ENCODE data around the gene TMEM208. TPM values are rescaled to one million over a fixed set of nuclear protein-coding genes. Genes with fewer than 3 reads are reported as not detected.
A peak's percentile ranks its signal among the peaks of the same experiment; 100 is the strongest.

TMEM208 gene
- total and polyA plus RNA-seq, 2 of the 8 experiments (the other 6 are each of a cell fraction or from before 2014, with no cell fraction given), result 37.7 to 100.0 TPM

DNA sequence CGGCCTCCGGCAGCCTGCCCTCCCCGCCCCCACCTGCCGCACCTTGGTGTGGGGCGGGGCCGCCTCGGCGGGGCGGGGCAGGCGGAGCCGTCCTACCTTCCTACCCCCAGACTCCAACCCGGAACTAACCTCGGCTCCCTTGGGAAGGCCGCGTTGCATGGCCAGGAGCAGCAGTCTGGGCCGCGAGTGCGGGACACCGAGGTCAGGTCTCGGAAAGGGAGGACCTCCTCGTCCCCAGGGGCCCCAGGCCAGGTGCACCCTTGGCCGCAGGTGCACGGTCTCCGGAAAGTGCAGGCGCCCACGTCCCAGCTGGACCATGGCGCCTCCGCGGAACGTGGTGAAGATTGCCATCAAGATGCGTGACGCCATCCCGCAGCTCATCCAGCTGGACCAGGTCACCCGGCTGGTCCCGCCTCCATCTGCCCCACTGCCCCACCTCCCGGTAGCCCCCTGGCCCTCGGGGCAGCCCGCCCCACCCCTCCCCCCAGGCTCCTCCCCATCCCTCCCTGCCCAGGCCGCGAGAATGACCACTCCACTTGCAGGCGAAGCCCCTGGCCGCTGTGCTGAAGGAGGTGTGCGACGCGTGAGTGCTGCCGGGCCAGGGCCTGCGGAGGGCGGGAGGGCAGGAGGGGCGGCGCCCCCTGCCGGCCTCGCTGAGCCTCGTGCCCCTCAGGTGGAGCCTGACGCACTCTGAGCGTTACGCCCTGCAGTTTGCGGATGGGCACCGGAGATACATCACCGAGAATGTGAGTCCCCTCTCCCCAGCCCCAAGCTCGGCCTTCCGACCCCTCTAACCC is 27.7 kb upstream of the TMEM208 start, which contains the start of gene ELMO3 (continued):
- TF ChIP-seq TAF7 (optimal IDR thresholded peaks at IDR 0.05; ENCODE audit: borderline replicate concordance, low read depth, low read length) (no peak), KDM4A (IDR thresholded peaks at IDR 0.05; ENCODE audit: low read depth, low read length, severe bottlenecking) (peak; percentile 40), CREB1 (IDR thresholded peaks at IDR 0.05) (peak; percentile 66), RFX5 (IDR thresholded peaks at IDR 0.05; ENCODE audit: borderline replicate concordance, low read depth, low read length) (no peak), CHD2 (IDR thresholded peaks at IDR 0.05; ENCODE audit: low read length) (no peak), SP1 (IDR thresholded peaks at IDR 0.05; ENCODE audit: low read depth, low read length) (no peak), BACH1 (IDR thresholded peaks at IDR 0.05; ENCODE audit: low read length) (no peak), TCF12 (IDR thresholded peaks at IDR 0.05; ENCODE audit: low read depth, low read length) (0 out of 2 replicates have a peak, but pooled peaks have one; percentile 14), MAFK (IDR thresholded peaks at IDR 0.05; ENCODE audit: low read depth, low read length) (no peak), KDM5A (IDR thresholded peaks at IDR 0.05; ENCODE audit: low read length) (no peak), CHD1 (IDR thresholded peaks at IDR 0.05; ENCODE audit: low read depth, low read length) (no peak), ZNF274 (IDR thresholded peaks at IDR 0.05; ENCODE audit: borderline replicate concordance, extremely low read depth, low read length) (no peak), RBBP5 (IDR thresholded peaks at IDR 0.05; ENCODE audit: borderline replicate concordance, low read depth, low read length) (peak; percentile 79; the same call in 1 of the 2 replicates), SP2 (IDR thresholded peaks at IDR 0.05; ENCODE audit: low read length) (no peak), CBX8 (IDR thresholded peaks at IDR 0.05; ENCODE audit: borderline replicate concordance, low read depth, low read length) (no peak), ASH2L (IDR thresholded peaks at IDR 0.05; ENCODE audit: low read length) (peak; percentile 59), GTF2F1 (IDR thresholded peaks at IDR 0.05; ENCODE audit: borderline replicate concordance, low read depth, low read length) (no peak), POLR2A (IDR thresholded peaks at IDR 0.05; ENCODE audit: control extremely low read depth in 1 of 2, low read depth in 2 of 2, low read length in 2 of 2) (peak in 1 of 2 experiments; percentile 53; a peak in 1 of 3 replicates), JUN (IDR thresholded peaks at IDR 0.05; ENCODE audit: low read depth, low read length) (no peak), BCL11A (IDR thresholded peaks at IDR 0.05; ENCODE audit: low read depth in 2 of 2, low read length in 2 of 2) (no peak)
- TF ChIP-seq, protein P1, sequence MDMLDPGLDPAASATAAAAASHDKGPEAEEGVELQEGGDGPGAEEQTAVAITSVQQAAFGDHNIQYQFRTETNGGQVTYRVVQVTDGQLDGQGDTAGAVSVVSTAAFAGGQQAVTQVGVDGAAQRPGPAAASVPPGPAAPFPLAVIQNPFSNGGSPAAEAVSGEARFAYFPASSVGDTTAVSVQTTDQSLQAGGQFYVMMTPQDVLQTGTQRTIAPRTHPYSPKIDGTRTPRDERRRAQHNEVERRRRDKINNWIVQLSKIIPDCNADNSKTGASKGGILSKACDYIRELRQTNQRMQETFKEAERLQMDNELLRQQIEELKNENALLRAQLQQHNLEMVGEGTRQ (IDR thresholded peaks at IDR 0.05; ENCODE audit: low read length), result 0 out of 2 replicates have a peak, but pooled peaks have one; percentile 3
- TF ChIP-seq, protein P2, sequence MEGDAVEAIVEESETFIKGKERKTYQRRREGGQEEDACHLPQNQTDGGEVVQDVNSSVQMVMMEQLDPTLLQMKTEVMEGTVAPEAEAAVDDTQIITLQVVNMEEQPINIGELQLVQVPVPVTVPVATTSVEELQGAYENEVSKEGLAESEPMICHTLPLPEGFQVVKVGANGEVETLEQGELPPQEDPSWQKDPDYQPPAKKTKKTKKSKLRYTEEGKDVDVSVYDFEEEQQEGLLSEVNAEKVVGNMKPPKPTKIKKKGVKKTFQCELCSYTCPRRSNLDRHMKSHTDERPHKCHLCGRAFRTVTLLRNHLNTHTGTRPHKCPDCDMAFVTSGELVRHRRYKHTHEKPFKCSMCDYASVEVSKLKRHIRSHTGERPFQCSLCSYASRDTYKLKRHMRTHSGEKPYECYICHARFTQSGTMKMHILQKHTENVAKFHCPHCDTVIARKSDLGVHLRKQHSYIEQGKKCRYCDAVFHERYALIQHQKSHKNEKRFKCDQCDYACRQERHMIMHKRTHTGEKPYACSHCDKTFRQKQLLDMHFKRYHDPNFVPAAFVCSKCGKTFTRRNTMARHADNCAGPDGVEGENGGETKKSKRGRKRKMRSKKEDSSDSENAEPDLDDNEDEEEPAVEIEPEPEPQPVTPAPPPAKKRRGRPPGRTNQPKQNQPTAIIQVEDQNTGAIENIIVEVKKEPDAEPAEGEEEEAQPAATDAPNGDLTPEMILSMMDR (IDR thresholded peaks at IDR 0.05; ENCODE audit: control extremely low read depth in 1 of 3, insufficient read depth in 1 of 3, low read depth in 1 of 3, low read length in 3 of 3), result peak; percentile 88 to 94 (median 89)
